ENCODE results near the gene RXRB. TPM values are rescaled to one million over a fixed set of nuclear protein-coding genes. Genes with fewer than 3 reads are reported as not detected.

RXRB gene
- total RNA-seq, 1 experiment from 2014 or later = 30.4 TPM

DNA sequence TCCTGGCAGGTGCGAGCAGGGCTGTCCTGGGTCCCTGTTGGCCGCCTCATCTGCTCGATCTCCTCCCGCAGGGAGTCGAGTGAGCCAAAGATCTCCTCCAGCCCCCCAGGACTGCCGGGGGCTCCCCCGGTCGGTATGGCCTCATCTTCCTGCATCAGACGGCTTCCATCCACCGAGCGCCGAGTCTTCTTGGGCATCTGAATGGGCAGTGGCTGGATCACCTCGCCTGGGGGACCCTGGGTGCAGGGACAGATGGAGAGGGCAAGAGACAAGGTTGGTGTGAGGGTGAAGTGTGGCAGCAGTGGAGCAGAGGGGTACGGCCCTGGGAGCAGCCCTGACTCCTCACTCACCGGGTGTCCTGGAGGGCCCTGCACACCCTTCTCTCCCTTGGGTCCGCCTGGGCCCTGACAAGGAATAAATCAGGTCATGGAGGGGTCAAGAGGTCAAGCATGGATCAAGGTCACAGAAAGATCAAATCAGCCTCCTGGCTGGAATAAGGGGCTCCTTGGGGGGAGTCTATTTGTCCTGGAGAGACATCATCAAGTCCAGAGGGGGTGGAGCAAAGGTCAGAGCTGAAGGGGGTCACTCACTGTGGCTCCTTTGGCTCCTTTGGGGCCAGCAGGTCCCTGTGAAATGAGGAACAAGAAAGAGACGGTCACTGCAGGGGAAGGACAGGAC lies 34.7 kb downstream of the RXRB start:
- Histone ChIP-seq H3K4me1 (no peaks in the 10 kb centered on the region), H3K27me3 (replicated peaks; ENCODE audit: control insufficient read depth, insufficient read depth, low read length) (no peaks in the 10 kb centered on the region), H3K4me3 (ENCODE audit: low read depth, low read length) (no peak overlapping the region), H3K36me3 (ENCODE audit: control insufficient read depth, insufficient read depth, low read length) (no peaks in the 10 kb centered on the region), H3K9me3 (no peaks in the 10 kb centered on the region)
- BruUV-seq (replicated peaks) = no TSS peak
- no peaks in the 10 kb centered on the region for H3K36me3 Mint-ChIP-seq (ENCODE audit: insufficient read depth, unreplicated experiment)
- ChIA-PET POLR2A (no interaction called here), CTCF (no interaction called here)
- no peak for DNase-seq
- H3K4me1 Mint-ChIP-seq (ENCODE audit: low read depth, unreplicated experiment) = peaks cover 12% of the 10 kb centered on the region
- no peaks in the 10 kb centered on the region for H3K9me3 Mint-ChIP-seq (ENCODE audit: unreplicated experiment)
- peaks cover 12% of the 10 kb centered on the region for H3K27me3 Mint-ChIP-seq (ENCODE audit: insufficient read depth, unreplicated experiment)
- TF ChIP-seq, protein P1, sequence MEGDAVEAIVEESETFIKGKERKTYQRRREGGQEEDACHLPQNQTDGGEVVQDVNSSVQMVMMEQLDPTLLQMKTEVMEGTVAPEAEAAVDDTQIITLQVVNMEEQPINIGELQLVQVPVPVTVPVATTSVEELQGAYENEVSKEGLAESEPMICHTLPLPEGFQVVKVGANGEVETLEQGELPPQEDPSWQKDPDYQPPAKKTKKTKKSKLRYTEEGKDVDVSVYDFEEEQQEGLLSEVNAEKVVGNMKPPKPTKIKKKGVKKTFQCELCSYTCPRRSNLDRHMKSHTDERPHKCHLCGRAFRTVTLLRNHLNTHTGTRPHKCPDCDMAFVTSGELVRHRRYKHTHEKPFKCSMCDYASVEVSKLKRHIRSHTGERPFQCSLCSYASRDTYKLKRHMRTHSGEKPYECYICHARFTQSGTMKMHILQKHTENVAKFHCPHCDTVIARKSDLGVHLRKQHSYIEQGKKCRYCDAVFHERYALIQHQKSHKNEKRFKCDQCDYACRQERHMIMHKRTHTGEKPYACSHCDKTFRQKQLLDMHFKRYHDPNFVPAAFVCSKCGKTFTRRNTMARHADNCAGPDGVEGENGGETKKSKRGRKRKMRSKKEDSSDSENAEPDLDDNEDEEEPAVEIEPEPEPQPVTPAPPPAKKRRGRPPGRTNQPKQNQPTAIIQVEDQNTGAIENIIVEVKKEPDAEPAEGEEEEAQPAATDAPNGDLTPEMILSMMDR (IDR thresholded peaks at IDR 0.05; ENCODE audit: insufficient read depth in 1 of 2, low read depth in 1 of 2, low read length in 1 of 2, severe bottlenecking in 1 of 2, unreplicated experiment in 1 of 2) = no peak
- no peak overlapping the region for H3K4me3 Mint-ChIP-seq (ENCODE audit: unreplicated experiment)
- H3K27ac Mint-ChIP-seq (ENCODE audit: unreplicated experiment) = no peak overlapping the region
- intact Hi-C loops (cut with micrococcal nuclease; ENCODE audit: unreplicated experiment) = no loop called here

DNA sequence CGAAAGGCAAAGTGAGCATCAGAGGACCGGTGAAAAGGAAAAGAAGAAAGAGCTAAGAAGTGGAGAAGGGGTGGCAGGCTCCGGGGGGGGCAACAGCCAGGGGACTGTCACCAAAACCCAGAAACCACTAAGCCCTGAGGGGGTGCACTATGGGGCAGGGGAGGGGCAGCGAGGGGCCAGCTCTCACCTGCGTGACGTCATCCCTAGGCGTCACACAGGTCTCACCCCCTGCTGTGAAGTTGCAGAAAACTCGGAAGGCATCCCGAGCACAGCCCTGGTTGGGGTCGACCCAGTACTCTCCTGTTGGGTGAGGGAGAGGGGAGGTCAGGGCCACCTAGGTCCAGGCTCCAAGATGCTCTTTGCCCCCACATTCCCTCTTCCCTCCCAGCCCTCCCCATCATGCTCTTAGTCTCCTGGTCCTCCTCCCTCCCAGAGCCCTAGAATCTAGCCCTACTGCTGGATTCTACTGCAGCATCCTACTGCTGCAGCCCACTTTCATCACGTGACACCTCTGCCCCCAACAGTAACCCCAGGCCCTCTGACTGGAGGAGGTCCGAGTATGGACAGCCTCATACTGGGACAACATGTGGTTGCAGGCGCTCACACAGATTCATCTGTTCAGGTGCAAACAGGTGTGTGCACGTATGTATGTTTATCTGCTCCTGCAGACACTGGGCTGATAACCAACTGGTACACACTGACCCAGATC lies 35.6 kb downstream of the RXRB start:
- TF ChIP-seq, protein P1 (IDR thresholded peaks at IDR 0.05; ENCODE audit: insufficient read depth in 1 of 2, low read depth in 1 of 2, low read length in 1 of 2, severe bottlenecking in 1 of 2, unreplicated experiment in 1 of 2) = no peak
- Histone ChIP-seq H3K4me3 (ENCODE audit: low read depth, low read length) (no peak overlapping the region), H3K36me3 (ENCODE audit: control insufficient read depth, insufficient read depth, low read length) (no peaks in the 10 kb centered on the region), H3K4me1 (no peaks in the 10 kb centered on the region), H3K27me3 (replicated peaks; ENCODE audit: control insufficient read depth, insufficient read depth, low read length) (no peaks in the 10 kb centered on the region), H3K9me3 (no peaks in the 10 kb centered on the region)
- POLR2A ChIA-PET = interaction anchor here (0.6 kb wide), 1 partner anchor 194 kb away, joined by 4 read pairs; no protein-coding TSS in a partner anchor
- H3K36me3 Mint-ChIP-seq (ENCODE audit: insufficient read depth, unreplicated experiment) = no peaks in the 10 kb centered on the region
- no peak overlapping the region for H3K4me3 Mint-ChIP-seq (ENCODE audit: unreplicated experiment)
- BruUV-seq (replicated peaks) = no TSS peak
- H3K9me3 Mint-ChIP-seq (ENCODE audit: unreplicated experiment) = no peaks in the 10 kb centered on the region
- no peak overlapping the region for H3K27ac Mint-ChIP-seq (ENCODE audit: unreplicated experiment)
- H3K27me3 Mint-ChIP-seq (ENCODE audit: insufficient read depth, unreplicated experiment) = peaks cover 12% of the 10 kb centered on the region
- DNase-seq = peak in 1 of 2 experiments; percentile 28
- intact Hi-C loops (cut with micrococcal nuclease; ENCODE audit: unreplicated experiment) = no loop called here
- CTCF ChIA-PET = interaction anchor here (1.0 kb wide), 1 partner anchor 8 kb away, joined by 3 read pairs; no protein-coding TSS in a partner anchor
- H3K4me1 Mint-ChIP-seq (ENCODE audit: low read depth, unreplicated experiment) = peaks cover 12% of the 10 kb centered on the region

DNA sequence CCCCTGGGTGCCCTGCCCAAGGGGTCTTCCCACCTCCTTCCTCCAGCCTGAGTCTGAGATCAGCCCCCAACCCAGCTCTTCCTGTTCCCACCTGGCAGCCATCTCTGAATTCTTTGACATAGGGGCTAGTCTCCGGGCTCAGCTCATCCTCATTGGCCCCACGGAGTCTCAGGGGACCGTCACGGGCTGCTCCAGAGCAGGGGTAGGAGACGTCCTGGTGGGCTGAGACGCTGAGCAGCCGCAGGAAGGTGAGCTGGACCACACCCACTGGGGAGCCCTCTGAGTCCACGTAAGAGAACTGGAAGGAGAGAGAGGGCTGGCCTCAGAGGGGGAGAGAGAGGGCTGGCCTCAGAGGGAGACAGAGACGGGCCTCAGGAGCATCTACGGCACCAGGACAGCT lies 36.3 kb downstream of the RXRB start:
- Mint-ChIP-seq H3K4me1 (ENCODE audit: low read depth, unreplicated experiment) (peaks cover 12% of the 10 kb centered on the region), H3K9me3 (ENCODE audit: unreplicated experiment) (no peaks in the 10 kb centered on the region), H3K4me3 (ENCODE audit: unreplicated experiment) (no peak overlapping the region), H3K27ac (ENCODE audit: unreplicated experiment) (no peak overlapping the region), H3K36me3 (ENCODE audit: insufficient read depth, unreplicated experiment) (no peaks in the 10 kb centered on the region), H3K27me3 (ENCODE audit: insufficient read depth, unreplicated experiment) (peaks cover 9% of the 10 kb centered on the region)
- TF ChIP-seq, protein P1 (IDR thresholded peaks at IDR 0.05; ENCODE audit: insufficient read depth in 1 of 2, low read depth in 1 of 2, low read length in 1 of 2, severe bottlenecking in 1 of 2, unreplicated experiment in 1 of 2) = no peak
- intact Hi-C loops (cut with micrococcal nuclease; ENCODE audit: unreplicated experiment) = no loop called here
- BruUV-seq (replicated peaks) = no TSS peak
- H3K4me3 ChIP-seq (ENCODE audit: low read depth, low read length) = no peak overlapping the region
- no peaks in the 10 kb centered on the region for H3K9me3 ChIP-seq
- ChIA-PET POLR2A (interaction anchor here (0.6 kb wide), 1 partner anchor 193 kb away, joined by 4 read pairs; no protein-coding TSS in a partner anchor), CTCF (interaction anchor here (1.0 kb wide), 1 partner anchor 8 kb away, joined by 3 read pairs; no protein-coding TSS in a partner anchor)
- H3K4me1 ChIP-seq = no peaks in the 10 kb centered on the region
- H3K27me3 ChIP-seq (replicated peaks; ENCODE audit: control insufficient read depth, insufficient read depth, low read length) = no peaks in the 10 kb centered on the region; the same call in 1 of the 2 replicates
- H3K36me3 ChIP-seq (ENCODE audit: control insufficient read depth, insufficient read depth, low read length) = no peaks in the 10 kb centered on the region
- DNase-seq = no peak
